Activated CD4-positive, CD25-positive, alpha-beta regulatory T cell treated with anti-CD3 and anti-CD28 coated beads, Interleukin-2, amount 50 U/mL, for 24 hours (primary cell): ENCODE measurements around the gene SLC10A4.
A peak's percentile ranks its signal among the peaks of the same experiment; 100 is the strongest.

Experiments used
- ATAC-seq, 2 donors: fragments of 150-1000 bp; cut with Tn5 transposase; one replicate each; pipeline ENCODE4 v1.10.0; 2021; ENCODE audit warnings: mild to moderate bottlenecking in 1 of 2, moderate library complexity in 1 of 2

Gene SLC10A4

DNA sequence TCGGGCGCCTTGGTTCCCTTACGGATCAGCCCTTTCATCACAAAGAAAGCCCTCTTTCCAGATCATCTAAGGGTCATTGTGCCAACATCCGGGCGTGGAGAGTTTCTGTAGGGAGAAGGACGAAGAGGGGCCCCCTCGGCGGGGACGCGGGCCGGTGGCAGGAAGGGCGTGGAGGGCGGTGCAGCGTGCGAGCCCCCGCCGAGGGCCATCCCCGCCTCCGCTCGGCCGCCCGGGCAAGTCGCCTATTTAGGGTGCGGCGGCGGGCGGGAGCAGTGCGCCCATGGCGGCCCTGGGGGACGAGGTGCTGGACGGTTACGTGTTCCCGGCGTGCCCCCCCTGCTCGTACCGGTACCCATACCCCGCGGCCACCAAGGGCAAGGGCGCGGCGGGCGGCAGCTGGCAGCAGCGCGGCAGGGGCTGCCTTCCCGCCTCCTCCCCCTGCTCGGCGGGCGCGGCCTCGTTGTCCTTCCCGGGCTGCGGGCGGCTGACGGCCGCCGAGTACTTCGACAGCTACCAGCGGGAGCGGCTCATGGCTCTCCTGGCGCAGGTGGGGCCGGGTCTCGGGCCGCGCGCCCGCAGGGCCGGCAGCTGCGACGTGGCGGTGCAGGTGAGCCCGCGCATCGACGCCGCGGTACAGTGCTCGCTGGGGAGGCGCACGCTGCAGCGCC is 7.0 kb downstream of the SLC10A4 start, which contains the start of gene ZAR1:
Gene ZAR1 (plus strand): TSS at position 241 of the 668 bp plus-strand sequence. CDS start 40 bp downstream, at position 281.
- ATAC-seq = peak; percentile 21 to 38

GRCh38 chr4:48490680-48491513 is 7.8 kb downstream of the SLC10A4 start:
- no peak for ATAC-seq

DNA sequence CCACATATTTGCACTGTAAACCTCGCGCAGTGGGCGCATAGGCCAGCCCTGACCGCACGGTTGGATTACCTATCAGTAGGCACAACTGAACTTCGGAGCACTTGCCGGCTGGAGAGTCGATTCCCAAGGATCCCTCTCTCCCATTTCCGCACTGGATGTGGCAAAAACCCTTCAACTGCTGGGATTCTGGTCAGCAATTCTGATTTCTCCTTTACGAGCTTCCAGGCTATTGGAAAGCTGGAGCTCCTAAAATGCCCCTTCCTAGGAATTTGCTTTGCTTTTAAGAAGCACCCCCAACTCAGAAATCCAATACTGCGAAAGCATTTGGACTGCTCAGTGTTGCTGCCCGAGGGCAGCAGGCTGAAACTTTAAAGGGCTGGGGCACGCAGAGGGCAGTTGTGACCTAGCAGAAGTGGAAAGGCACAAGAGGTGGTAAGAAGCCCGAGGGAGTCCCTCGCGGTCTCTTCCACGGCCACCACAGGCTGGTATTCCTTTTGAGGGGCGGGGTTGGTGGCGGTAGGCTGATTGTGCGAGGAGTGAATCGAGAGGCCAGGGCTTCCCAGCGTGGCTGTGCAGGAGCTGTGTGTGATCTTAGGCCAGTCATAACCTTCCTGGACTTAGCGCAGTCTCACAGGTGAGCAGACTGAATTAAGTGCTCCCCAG is 8.5 kb downstream of the SLC10A4 start:
- no peak for ATAC-seq

GRCh38 chr4:48493452-48494100 is 10.4 kb downstream of the SLC10A4 start:
- ATAC-seq = no peak

DNA sequence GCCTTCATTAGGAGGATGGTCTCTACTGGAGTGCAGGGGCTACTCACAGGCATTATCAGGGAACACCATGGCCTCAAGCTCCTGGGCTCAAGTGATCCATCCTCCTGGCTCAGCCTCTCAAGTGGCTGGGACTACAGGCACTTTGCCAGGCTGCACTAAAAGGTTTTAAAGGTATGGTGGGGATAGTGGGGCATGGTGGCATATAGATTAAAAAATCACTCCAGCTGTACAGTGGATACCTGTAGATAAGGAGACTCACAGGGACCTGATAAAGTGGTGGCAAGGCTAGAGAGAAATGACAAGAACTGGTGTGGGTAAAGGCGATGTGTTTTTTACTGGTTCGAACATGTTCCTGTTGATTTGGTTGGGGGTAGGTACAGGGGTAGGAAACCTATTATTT is 12.8 kb downstream of the SLC10A4 start:
- no peak for ATAC-seq

DNA sequence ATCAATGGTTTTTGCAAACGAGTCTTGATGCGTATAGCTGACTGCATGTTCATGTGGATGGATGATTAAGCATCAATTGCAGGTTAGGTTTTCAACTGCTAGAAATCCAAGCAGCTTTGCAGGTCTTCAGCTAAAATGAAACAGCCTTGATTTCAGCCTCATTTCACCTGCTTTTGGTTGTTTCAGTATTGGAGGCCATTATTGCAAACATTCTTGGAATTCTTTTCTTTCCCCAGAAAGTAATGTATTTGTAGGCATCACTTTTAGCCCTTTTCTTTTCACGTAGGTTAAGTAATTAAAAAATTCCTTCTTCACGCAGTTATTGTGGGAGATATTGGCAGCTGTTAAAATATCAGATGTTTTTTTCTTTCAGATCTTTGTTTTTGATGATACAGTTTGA is 15.8 kb downstream of the SLC10A4 start:
- no peak for ATAC-seq

DNA sequence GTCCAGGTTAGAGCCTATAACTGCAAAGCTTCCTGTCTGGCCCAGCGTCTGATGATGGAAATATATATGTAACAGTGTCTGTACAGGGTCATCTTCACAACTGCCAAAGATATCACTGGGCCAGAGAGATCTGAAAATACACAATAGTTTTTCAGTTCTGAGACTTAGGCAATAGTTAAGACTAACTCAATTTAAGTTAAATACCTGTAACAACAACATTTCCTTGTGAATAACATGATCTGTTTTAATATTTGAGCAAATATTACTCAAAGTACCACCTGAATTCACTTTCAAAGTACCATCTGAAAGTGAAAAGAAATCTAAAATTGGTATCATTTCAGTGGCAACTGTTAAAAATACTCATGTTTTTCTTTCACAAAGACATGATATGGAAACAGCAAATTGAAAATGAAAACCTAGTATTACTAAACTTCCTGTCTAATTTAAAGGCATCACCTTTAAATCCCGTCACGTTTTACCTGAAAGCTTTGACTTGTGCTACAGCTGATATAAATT is 16.5 kb downstream of the SLC10A4 start:
- peak; percentile 70 to 77 for ATAC-seq

DNA sequence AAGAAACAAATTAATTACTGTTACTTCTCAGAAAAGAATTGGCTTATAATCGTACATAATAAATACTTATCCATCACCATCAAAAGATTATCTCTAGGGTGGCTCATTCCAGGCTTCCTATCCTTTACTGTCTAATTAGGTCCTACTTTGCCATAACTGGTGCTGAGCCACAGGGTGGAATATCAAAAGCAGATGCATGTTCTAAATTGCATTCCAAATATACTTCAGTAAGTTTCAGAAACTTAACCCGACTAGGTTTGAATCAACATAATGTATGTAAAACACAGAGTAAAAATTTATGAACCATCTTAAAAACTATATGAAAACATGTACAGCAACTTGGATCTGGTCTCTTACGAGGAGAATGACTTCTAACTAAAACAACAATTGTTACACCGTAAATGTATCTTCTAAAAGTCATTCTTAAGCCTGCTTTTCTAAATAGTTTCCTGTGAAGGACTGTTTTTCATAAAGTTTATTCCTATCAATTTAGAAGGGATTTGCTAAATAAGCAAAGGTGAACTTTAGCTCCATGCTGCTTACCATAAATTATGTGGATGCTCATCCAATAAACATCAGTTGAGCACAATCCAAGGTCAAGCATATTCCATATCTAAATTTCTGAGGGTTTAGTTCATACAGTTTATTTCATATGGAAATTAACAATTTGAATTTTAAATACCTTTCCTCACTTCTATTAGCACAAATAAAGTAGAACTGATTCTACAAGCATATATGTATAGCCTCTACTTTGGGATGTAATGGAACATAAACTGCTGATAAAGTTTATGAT is 20.3 kb downstream of the SLC10A4 start:
- no peak for ATAC-seq

GRCh38 chr4:48504026-48504330 is 20.8 kb downstream of the SLC10A4 start:
- ATAC-seq = no peak

DNA sequence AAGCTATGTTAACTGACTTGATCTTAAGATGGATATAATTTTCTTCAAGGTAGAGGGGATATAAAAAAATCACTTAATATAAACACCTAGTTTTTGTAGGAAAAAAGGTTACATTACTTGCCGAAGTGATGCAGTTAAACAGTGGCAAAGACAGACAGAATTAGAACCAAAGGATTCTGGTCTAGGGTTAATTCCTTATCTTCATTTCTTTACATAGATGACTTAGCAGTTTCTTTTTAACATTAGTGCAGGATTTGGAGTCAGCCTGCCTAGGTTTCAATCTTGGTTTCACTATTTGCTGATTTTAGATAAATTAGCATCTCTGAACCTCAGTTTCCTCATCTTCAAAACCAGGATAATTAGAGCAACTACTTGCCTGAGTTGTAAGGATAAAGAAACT is 21.2 kb downstream of the SLC10A4 start:
- no peak for ATAC-seq

DNA sequence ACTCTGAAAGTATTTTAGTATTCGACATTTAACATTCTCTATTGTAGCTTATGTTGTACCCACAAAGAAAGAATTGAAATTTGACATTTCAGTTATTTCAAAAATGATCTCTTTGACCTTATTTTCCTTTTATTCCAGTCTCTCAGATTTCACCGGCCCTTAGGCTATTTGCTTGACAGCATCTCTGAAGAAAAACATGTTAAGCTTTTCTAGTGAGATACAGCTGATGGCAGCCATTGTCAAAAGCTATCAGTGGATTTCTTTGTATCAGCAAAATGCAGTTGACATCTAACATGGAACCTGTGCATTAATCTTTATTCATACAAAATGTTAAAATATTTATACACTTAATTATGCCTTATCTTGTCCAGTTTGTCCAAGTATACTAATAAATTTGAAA is 23.6 kb downstream of the SLC10A4 start:
- no peak for ATAC-seq

- no peak for ATAC-seq
Observed at GRCh38 chr4:48509543-48509942, 26.4 kb downstream of the SLC10A4 start.

GRCh38 chr4:48518143-48518542 is 35.0 kb downstream of the SLC10A4 start:
- ATAC-seq = no peak

DNA sequence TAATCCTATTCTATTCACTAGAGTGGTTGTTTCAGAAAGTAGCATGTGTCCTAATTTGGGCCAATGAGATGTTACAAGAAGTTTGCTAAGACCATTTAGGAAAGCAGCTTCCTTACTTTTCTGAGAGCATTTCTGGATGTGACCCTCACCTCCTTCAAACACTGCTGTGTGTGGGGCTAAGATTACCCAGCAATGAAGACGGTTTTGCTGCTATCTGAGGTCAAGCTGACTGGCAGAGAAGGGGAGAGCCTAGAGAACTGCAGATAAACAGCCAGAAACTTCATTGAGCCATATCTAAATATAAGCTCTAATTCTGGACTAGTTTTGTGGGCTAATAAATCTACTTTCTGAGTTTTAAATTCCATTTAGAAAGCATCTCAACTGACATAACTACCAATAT is 43.3 kb downstream of the SLC10A4 start:
- ATAC-seq = no peak

DNA sequence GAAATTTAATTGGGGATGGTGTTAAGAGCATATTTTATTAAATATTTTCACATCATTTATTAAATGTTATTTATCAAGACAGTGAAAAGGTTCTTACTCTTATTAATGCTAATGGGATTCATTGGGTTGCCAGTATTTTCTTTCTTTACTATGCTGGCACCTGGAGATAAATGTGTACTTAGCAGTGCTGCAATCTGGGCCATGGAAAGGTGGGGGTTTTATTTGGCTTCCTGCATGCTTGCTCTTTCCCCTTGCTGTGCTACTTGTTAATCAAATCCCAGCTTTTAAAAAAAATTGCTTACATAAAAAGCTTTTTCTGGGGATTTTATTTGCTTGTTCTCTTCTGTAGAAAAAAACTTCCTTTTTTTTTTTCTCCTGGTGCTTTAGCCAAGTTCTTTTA is 55.2 kb downstream of the SLC10A4 start:
- ATAC-seq = no peak
